Measurements from ENCODE around the gene TRMT112.
"Not testable (repeated sequence)": the region's sequence is repeated elsewhere in the genome, so short reads cannot be mapped to it uniquely, and the experiment has no call there.

TRMT112 gene

GRCh38 chr11:64327993-64328392, 10.6 kb upstream of the TRMT112 start:
- DNase-seq: no peak

GRCh38 chr11:64327375-64327774, 10.0 kb upstream of the TRMT112 start:
- DNase-seq: no peak

GRCh38 chr11:64324692-64325469, 7.5 kb upstream of the TRMT112 start:
- no peak for DNase-seq

- not testable (repeated sequence) for DNase-seq
Measured at GRCh38 chr11:64323984-64324383, 6.6 kb upstream of the TRMT112 start.

- DNase-seq: no peak
Measured at GRCh38 chr11:64323373-64323772, 6.0 kb upstream of the TRMT112 start.

- DNase-seq: no peak
Measured at GRCh38 chr11:64322925-64323260, 5.5 kb upstream of the TRMT112 start.

- no peak for DNase-seq
Measured at GRCh38 chr11:64321533-64321932, 4.2 kb upstream of the TRMT112 start.

- no peak for DNase-seq
Measured at GRCh38 chr11:64321026-64321425, 3.7 kb upstream of the TRMT112 start.

GRCh38 chr11:64320556-64320955, 3.2 kb upstream of the TRMT112 start:
- no peak for DNase-seq

GRCh38 chr11:64318766-64319761, 1.7 kb upstream of the TRMT112 start:
- no peak for DNase-seq

- peak; percentile 85 to 93 for DNase-seq
Measured at GRCh38 chr11:64317961-64318765, 804 bp upstream of the TRMT112 start, which contains the start of gene PRDX5. Gene PRDX5 (plus strand): TSS chr11:64318121. CDS start chr11:64318216, 95 bp downstream.

GRCh38 chr11:64316672-64317324, 561 bp downstream of the TRMT112 start:
- DNase-seq: no peak

- not testable (repeated sequence) for DNase-seq
Measured at GRCh38 chr11:64315667-64316526, 1.5 kb downstream of the TRMT112 start.

- no peak for DNase-seq
Measured at GRCh38 chr11:64314805-64315561, 2.4 kb downstream of the TRMT112 start.

GRCh38 chr11:64314146-64314804, 3.1 kb downstream of the TRMT112 start:
- no peak for DNase-seq

GRCh38 chr11:64313491-64314145, 3.7 kb downstream of the TRMT112 start:
- no peak for DNase-seq

GRCh38 chr11:64312947-64313346, 4.4 kb downstream of the TRMT112 start:
- no peak for DNase-seq

GRCh38 chr11:64307795-64308194, 9.6 kb downstream of the TRMT112 start:
- DNase-seq: not testable (repeated sequence)

- DNase-seq: no peak
Measured at GRCh38 chr11:64306876-64307622, 10.3 kb downstream of the TRMT112 start.
